Stromal cell of bone marrow (primary cell): ENCODE results near the gene DNAH6.
A peak's percentile ranks its signal among the peaks of the same experiment; 100 is the strongest.

ENCODE experiments used
- DNase-seq: peaks from one replicate; pipeline ENCODE4 v3.0.0-alpha.2; 2012; ENCODE audit warnings: low read depth

Gene DNAH6

DNA sequence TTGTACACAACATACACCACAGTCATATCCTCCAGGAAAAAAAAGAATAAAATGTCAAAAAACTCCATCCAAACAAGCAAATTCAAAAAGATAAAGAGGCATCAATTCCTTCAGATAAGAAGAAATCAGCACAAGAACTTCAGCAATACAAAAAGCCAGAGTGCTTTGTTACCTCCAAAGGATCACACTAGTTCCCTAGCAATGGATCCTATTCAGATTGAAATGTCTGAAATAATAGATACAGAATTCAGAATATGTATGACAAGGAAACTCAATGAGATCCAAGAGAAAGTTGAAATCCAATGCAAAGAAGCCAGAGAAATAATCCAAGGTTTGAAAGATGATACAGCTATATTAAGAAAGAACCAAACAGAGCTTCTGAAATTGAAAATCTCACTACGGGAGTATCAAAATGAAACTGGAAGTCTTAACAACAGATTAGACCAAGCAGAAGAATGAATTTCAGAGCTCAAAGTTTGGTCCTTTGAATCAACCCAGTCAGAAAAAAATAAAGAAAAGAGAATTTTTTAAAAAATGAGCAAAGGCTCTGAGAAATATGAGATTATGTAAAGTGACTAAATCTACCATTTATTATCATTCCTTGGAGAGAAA lies 284.0 kb downstream of the DNAH6 start:
- DNase-seq = no peak

DNA sequence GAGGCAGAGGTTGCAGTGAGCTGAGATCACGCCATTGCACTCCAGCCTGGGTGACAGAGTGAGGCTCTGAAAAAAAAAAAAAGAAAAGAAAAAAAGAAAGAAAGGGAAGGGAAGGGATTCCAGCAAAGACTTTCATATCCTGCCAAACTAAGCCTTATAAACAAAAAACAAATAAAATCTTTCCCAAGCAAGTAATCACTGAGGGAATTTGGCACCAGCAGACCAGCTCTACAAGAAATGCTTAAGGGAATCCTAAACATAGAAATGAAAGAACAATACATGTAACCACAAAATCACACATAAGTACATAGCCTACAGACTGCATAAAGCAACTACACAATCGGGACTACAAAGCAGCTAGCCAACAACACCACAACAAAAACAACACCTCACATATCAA lies 285.5 kb downstream of the DNAH6 start:
- no peak for DNase-seq

DNA sequence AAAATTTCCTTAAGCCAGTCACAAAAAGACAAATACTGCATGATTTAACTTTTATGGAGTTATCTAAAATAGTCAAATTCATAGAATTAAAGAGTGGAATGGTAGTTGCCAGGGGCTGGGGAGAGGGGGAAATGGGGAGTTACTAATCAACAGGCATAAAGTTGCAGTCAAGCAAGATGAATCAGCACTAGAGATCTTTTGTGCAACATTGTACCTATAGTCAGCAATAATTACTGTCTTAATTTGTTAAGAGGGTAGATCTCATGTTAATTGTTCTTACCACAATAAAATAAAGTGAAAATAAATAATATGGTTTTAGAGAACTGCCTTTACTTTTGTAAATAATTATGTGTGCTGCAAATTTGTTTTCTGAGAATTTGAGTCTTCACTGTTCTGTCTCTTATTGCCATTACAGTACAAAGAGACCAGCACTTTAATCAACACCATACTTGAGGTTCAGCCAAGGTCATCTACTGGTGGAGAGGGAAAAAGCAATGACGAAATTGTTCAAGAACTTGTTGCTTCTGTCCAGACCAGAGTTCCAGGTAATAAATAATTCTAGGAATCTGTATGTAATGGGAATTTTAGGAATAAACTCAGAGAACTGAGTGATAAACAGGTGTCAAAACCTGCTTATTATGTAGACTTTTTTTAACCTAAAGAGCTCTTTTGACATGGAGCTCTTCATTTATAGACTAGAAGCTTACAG lies 289.1 kb downstream of the DNAH6 start:
- DNase-seq = no peak

DNA sequence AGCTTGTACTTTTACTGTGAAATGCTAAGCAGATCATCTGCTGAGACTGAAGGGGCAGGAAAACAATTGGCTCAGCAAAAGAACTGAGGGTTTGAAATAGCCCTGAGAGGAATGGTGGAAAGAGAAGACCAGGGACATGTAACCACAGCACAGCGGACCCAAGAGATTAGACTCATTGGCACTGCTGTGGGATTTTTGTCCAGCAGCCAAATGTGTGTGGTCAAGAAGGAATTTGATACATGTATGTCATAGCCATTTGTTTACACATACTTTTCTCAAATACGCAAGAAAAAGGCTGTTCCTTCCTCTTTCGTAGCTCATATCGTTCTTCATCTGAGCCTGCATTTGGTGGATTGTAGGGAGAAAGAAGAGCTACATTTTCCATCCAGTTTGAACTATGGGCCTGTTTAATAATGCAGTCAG lies 290.8 kb downstream of the DNAH6 start:
- DNase-seq = peak; percentile 92

DNA sequence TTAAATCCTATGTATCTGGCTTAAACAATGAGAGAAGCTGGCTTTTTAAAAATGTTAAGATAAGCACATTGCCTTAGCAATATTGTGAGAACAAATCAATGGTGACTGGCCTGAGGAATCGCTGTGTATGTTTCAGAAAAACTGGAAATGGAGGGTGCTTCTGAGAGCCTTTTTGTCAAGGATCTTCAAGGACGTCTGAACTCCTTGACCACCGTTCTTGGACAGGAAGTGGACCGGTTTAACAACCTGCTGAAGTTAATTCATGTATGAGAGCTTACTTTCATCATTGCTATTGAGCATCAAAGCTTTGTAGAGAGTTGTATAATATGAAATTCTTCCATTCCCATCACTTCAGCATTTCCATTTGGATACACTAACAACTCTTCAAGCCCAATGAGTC lies 292.0 kb downstream of the DNAH6 start:
- no peak for DNase-seq

DNA sequence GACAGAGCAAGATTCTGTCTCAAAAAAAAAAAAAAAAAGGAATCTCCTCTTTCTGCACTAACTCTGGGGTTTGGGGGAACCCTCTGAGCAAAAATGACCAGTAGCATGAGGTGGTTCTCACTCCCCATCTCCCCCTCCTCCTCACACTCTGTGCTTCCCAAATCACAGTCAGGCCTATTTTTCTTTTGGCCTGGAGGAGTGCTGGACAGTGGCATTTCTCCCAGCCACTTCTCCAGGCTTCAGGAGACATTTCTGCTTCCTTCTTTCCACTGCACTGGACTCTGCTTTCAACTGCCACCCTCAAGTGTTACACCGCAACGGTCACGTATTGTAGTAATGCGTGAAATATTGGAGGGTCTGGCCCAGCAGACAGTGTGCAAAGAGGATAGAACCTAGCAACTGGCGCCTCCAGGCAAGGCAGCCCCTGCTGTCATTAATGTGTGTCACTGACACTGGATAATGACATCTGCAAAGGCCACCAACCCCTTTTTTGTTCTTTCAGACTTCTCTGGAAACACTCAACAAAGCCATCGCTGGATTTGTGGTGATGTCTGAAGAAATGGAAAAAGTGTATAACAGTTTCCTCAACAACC lies 295.6 kb downstream of the DNAH6 start:
- no peak for DNase-seq

DNA sequence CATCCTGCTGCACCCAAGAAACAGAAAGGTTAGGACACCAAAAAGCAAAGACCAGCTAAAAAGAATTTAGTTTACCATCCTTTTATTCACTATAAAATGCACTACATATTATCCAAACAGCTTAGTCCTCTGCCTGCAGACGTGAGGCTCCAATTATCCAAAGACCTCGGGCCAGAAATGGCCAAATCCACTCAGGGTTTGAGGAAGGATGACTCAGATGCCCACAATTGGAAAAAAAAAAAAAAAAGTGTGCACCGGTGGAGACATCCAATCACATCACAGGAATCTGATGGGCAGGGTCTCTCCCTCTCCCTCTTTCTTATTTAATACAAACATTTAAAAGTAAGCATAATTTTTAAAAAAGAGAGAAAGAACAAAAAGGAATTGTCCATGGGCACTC lies 298.8 kb downstream of the DNAH6 start:
- DNase-seq = peak; percentile 56

DNA sequence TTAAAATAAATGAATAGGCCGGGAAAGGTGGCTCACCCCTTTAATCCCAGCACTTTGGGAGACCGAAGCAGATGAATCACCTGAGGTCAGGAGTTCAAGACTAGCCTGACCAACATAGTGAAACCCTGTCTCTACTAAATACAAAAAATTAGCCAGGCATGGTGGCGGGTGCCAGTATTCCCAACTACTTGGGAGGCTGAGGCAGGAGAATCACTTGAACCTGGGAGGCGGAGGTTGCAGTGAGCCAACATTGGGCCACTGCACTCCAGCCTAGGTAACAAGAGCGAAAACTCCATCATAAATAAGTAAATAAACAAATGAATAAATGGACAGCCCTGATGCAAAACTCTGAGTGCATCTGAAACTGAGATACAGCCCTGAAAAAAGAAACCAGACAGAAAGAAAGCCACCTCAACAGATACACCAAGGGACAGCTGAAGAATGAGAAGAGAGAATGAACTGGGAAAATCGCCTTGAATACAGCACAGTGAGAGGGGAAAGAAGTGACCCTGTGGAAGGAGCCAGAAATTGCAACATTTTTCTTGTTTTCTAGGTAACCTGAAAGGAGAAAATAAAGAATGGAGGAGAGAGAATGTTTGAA lies 300.2 kb downstream of the DNAH6 start:
- no peak for DNase-seq

DNA sequence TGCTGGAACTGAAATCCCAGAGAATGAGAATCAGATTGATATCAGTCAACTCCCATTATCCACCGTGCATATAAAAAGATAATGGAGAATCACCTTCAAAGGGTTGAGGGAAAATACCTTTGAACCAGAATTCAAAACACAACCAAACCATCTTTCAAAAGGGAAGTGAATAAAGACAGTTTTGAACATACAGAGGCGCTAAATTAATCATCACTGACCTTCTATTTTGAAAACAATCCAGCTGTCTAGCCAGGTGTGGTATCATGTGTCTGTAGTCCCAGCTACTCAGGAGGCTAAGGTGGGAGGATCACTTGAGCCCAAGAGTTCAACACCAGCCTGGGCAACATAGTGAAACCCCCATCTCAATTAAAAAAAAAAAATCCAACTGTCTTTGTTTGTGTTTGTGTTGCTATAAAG lies 300.9 kb downstream of the DNAH6 start:
- DNase-seq = no peak

DNA sequence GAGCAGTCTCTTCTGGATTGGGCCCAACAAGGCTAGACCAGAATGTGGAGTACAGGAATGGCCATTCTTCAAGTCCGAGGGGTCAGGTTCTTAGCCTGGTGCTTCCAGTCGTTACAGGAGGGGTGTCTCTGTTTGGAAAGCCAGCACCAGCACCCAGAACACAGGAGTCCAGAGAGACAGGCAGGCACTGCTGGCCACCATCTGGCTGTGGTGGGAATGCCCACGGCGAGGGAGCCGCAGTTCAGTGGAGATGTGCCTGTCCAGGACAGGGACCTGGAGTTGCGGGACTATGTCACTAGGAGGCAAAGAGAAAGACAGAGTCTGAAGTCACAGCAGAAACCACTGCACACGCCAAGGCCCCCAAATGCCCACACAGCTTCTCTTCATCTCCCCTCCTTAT lies 305.5 kb downstream of the DNAH6 start:
- no peak for DNase-seq

DNA sequence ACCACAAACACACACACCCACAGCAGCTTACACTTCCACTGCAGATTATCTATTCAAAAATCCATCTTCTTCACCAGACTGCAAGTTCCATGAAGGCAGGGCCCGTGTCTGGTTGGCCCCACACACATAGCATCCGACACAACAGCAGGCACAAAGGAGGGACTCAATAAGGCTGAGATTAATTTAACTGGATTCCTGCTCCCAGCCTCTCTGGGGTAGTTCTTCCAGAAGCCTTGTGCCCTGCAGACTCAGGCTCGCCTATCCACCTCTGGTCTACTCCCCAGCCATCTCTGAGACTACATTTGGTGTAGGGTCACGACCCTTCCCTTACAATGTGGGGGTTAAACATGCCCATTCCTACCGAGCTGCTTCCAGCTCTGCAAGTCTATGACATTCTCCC lies 306.9 kb downstream of the DNAH6 start:
- no peak for DNase-seq

DNA sequence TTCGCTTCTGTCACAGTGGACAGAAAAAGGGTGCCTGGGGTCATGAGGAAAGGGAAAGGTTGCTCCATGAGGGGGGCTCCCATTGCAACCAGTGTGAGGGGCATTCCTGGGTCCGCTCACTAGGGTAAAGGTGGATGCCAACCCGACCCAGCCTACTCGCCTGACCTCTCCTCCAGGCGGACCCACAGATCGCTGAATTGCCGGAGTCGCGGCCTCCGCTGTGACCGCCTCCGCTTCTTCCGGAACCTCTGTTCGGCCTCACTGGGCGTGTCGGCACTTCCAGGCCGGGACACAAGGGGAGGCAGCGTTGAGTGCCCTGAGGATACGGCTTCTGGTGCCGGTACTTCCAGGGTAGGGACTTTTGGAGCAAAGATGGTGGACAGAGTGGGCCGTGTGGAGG lies 307.5 kb downstream of the DNAH6 start:
- DNase-seq = no peak

DNA sequence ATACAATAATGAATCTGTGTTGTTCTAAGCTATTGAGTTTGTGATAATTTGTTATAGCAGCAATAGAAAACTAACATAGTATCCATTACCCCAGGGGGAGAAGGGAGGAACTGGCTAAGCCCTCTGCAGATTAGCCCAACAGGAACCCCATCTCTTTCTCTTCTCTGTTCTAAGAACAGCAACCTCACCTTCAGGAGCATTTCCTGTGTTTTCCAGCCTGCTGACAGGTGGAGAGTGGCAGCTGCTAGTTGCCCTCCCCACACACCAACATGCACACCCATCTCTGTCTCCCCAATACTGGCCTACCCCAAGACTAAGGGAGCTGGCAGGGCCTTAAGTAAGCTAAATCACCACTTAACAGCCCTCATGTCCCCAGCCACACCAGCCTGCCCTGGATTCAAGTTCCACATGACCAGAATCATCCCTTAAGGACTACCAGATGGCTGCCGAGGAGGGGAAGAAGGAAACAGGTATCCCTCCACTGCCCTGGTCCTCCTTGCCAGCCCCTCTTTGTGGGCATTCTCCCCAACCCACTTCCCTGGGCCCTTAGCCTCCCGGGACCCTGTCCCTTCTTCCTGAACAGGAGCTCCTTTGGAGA lies 311.8 kb downstream of the DNAH6 start:
- DNase-seq = no peak

DNA sequence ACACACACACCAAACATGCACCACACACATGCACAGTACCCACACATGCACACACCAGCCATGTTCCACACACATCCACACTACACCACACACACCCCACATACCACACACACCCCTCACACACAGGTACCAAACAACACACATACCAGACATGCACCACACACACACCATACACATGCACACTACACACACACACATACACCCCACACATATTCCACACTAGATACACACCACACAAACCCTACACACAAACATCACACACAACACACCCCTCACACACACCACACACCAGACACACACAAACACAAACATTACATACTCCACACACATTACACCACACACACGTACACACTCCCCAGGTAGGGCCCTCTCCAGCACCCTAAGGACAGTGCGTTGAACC lies 313.4 kb downstream of the DNAH6 start:
- DNase-seq = no peak

DNA sequence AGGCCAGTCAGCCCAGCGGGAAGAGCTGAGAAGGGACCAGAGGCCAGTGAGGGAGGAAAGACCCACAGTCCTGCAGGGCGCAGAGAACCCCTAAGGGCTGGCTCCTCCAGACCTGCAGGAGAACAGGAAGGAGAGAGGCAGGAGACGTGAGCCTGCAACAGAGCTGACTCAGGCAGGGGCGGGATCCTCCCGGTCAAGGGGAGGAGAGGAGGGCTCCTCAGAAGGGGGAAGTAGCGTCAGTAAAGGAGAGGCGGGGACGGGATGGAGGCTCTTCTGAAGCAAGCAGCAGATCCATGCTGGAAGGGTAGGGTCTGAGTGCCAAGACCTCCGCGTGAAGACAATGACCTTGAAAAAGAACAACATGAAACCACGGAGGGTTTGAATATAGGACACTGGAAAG lies 313.8 kb downstream of the DNAH6 start:
- DNase-seq = no peak

DNA sequence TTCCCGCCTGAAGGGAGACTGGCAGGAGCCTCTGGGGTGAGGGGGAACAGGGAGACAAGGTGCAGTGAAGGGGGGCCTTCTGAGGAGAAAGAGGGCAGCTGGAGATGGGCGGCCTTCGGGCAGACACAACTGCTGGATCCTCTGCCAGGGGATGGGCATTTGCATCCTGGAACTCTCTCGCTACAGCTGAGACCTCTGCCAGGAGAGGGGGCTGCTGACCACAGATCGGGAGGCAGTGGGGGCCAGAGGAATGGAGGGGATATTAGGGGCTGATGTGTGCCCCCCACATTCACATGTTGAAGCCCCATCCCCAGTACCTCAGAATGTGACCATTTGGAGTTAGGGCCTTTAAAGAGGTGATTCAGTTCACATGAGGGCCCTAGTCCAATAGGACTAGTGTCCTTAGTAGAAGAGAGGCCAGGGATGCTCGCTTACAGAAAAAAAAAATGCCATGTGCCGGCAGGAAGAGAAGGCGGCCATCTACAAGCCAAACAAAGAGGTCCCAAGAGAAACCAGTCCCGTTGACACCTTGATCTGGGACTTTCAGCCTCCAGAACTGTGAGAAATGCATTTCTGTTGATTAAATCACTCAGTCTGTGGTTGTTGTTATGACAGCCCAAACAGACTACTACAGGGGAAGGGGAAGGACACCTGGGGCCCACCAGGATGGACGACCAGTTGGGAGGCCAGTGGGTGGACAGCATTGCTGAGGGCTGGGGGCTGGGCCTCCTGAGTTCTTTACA lies 314.6 kb downstream of the DNAH6 start:
- DNase-seq = no peak

DNA sequence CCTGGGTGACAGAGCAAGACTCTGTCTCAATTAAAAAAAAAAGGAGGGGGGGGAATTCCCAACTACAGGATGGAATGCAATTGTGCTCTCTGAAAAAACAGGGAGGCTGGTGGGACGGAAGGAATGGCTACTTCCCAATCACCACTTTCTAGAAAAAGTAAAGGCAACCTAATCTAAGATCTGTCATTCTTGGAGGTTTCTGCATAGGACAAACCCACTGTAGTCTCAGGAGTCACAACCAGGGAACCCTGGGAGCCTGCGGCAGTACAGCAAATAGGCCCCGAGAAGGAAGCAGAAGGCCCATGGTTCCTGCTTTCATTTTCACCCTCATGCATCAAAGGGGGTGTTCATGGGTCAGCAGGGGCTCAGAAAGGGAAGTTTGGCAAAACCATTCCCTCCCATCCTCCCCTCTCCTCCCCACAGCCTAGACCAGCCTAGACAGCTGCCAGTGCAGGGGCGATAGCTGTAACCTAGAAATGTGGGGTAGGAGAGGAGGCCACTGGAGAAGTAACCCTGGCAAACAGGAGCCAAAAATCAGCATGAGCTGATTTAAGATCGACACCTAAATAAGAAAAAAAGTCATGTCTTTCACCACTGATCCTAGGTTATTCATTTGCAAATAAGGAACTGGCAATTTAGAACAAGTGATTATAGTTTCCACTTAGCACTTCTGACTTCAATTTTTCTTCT lies 316.6 kb downstream of the DNAH6 start:
- no peak for DNase-seq

DNA sequence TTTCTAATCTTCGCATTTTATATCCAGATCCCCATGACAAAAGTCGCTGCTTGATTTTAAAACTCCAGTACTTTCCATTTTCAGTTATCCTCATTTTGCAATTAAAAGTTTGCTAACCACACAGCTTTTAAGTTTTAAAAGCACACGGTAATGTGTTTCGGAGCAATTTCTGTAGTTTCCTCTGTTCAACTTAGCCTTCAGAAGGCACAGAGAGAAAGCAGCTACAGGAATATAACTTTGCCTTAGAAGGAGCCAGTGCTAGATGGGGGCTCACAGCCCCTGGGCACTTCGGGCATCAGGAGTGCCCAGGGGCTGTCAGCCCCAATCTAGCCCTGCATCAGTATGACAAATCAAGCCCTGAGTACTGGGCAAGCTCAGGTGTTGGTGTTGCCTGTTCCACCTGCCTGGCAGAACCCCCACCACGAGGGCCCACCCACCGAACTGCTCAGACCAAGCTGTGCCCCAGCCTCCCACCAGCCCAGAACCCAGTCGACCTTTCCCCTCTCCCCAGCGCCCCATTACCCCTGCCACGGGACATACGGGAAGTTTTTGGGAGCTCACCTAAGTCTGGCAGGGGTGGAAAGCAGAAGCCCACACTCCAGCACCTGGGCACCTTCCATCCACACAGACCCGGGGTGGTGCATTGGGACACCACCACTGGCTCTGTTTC lies 317.3 kb downstream of the DNAH6 start:
- DNase-seq = no peak

DNA sequence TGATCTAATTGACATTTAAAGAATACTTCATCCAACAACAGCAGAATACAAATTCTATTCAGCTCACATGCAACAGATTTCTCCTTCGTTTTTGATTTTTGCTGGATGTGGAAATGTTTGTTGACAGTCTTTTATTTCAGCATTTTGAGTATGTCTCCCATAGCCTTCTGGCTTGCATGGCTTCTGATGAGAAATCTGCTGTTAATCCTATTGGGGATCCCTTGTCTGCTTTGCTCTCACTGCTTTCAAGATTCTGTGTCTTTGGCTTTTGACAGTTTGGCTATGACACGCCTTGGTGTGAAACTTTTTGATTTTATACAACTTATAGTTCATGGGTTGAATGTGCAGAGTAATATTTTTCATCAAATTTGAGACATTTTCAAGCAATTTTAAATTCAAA lies 319.9 kb downstream of the DNAH6 start:
- DNase-seq = no peak

DNA sequence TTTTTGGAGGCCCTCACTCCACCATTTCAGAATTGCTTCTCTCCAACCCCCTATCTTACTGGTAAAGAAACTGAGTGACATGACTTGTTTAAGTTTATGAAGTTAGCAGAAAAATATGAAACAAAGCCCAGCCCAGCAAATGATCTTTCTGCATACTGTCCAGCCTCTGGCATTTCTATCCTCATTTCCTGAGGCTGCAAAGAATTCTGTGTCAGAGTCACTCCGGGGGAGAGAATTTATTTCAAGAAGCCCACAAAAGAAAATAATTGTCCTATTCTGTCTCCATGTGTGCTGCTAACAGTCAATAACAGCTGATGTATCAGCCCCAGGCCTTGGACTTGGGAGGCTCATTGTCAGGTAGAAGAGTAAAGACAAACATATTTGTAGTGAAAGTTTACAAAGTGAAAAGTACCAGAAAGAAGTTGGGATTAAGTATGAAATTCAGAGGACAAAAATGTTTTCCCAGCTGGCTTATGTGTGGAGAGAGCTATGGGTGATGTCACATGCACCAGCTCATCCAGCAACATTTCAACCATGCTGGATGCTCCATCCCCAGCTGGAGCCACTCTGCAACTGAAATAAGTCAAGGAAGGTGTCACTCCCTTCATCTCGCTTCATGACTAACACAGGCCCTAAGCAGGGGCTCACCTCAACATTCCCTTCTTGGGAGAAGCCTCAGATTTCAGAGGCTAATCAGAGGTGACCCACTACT lies 322.3 kb downstream of the DNAH6 start:
- DNase-seq = no peak
